ENCODE measurements around the gene ASPRV1.
"Not testable (repeated sequence)": the region's sequence is repeated elsewhere in the genome, so short reads cannot be mapped to it uniquely, and the experiment has no call there.

ASPRV1 gene

DNA sequence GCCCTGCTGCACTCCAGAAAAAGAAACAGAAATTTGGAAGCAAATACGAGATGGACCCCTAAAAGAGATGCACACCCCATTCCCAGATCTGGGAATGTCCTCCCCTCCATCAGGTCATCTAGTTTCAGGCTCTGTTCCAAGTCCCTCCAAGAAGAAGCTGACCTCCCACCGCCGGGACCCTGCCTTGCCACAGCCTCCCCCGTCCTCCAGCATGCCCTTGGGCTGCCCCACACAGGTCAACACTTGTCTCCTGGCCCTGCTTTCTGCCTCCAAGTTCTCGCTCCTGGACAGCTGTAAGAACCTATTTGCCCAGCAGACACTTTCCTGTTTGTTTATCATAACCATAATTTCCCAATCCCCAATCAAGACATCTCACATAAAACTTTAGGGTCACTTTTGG, 2.0 kb downstream of the ASPRV1 start:
- DNase-seq: no peak

DNA sequence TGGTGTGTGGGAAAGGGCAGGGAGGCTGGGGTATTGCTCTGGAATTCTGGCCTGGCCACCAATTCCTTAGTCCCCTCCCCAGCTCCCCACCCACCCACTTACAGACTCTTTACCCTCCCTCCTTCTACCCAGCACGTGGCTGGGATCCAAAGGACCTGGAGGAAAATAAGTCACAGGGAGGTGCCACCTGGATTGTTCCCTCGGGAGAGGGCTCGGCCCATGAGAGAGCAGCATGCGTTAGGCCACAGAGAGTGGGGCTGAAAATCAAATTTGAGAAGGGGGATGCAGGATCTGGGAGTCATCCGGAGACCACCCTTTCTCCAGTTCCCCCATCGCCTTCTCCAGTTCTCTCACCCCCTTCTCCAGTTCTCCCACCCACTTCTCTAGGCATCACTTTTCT, 3.0 kb downstream of the ASPRV1 start:
- no peak for DNase-seq

DNA sequence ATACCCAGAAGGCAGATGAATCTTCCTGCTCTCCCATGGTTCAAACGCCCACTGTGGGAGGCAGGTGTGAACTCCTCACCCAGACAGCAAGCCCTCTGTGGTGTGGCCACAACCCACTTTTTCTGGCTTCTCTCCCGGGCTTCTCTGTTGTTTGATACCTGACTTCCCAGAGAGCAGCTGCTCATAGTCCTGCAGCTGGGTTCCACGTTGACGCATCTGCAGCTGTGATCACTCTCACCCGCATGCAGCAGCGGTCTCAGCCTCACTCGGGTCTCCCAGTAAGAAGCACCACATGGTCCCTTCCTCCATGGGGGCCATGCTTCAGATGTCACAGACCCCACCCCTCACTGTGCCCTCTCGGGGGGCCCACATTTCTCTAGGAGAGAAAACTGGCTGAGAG, 3.5 kb downstream of the ASPRV1 start:
- DNase-seq: no peak

DNA sequence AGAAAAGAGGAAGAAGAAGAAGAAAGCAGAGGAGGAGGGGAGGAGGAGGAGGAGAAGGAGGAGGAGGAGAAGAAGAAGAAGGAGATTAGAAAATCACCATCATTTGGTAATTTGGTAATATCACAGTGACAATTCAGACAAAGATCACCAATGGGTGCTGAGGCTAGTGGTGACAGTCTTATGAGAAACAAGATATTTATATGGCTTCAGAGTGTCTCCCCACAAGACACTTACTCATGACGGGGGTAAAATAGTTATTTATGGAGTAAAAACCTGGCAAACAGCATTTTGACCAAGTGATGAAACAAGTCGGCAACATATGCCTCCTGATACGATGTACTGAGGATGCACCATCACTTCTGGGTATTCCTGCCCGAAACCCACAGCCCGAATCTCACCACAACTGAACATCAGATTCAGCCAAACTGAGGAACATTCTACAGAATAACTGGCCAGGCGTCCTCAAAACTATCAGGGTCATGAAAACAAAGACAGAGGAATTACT, 4.9 kb downstream of the ASPRV1 start:
- no peak for DNase-seq

DNA sequence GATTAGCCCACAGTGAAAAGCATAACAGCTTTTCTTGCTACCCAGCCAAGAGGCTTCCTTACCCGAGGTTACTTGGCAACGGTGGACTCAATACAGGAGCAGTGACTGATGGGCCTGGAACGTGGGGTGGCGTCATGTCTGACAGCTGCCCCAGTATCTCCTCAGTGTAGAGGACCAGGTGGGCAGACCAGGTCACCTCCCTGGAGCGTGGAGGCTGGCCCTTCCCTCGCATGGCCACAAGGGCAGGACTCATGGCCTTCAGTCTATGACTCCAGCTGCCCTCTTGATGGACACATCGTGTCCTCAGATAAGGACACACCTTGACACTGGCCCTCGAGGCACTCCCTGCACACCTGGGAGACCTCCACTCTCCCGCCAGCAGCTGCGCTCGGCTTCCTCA, 6.4 kb downstream of the ASPRV1 start:
- no peak for DNase-seq

DNA sequence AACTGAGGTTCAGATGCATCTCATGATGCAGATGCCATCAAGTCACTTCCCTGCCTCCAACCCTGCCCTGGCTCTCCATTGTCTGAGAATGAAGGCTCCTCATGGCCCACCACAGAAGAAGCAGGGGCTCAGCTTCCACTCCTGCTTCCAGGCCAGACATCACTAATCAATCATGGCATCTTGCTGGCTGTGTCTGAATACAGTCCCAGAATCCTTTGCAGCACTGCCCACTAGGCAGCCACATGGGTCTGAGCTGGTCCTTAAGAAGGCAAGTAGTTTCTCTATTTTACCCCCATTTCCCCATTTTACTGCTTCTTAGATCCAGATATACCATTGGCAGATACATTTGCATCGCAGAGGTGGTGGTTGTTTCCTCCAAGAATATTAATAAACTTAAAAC, 7.3 kb downstream of the ASPRV1 start:
- no peak for DNase-seq

DNA sequence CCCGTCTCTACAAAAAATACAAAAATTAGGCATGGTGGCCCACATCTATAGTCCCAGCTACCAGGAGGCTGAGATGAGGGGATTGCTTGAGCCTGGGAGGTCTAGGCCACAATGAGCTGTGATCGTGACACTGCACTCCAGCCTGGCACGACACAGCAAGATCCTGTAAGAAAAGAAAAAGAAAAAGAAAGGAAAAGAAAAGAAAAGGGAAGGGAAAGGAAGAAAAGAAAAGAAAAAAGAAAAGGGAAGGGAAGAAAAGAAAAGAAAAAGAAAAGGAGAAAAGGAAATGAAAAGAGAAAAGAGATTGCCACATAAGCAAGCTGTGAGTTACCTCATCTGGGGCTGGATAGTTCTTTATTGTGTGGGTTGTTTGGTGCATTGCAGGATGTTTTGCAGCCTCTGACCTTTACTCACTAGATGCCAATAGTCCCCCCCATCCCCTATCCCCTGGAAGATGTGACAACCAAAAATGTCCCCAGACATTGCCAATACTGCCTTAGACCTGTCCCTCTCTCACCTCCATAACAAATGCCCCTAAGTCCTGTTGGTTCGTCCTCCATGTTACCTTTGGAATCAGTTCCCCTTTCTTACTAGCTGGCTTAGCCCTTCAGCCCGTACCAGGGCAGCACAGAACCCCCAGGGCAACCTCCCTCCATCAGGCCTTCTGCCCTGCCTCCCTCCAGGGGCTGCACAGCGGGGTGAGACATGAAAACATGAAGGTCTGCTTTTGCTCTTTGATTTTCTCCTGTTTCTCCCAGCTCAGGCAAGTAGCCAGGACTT, 8.9 kb downstream of the ASPRV1 start:
- DNase-seq: no peak

DNA sequence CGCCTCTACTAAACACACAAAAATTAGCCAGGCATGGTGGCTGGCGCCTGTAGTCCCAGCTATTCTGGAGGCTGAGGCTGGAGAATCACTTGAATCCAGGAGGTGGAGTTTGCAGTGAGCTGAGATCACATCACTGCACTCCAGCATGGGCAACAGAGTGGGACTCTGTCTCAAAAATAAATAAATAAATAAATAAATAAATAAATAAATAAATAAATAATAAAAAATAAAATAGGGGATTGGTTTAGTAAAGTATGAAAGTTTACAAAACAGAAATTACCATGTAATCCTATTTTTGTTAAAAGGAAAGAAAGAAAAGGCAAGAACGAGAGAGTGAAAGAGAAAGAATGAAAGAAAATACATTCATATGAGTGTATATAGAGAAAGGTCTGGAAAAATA, 10.8 kb downstream of the ASPRV1 start:
- not testable (repeated sequence) for DNase-seq

DNA sequence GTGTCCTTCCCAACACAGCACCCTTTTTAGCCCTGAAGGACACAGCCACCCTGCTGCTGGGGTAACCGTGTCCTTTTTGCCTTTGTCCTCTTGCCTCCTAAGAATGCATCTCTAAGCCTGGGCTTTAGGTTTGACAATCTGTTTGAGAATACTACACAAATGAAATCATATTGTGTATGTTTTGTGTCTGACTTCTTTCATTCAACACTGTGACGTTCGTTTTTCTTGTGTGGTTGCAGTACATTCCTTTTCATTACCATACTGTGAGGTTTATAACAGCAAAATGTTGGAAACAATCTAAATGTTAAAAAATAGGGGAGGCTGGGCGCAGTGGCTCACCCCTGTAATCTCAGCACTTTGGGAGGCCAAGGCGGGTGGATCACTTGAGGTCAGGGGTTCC, 11.2 kb downstream of the ASPRV1 start:
- no peak for DNase-seq

DNA sequence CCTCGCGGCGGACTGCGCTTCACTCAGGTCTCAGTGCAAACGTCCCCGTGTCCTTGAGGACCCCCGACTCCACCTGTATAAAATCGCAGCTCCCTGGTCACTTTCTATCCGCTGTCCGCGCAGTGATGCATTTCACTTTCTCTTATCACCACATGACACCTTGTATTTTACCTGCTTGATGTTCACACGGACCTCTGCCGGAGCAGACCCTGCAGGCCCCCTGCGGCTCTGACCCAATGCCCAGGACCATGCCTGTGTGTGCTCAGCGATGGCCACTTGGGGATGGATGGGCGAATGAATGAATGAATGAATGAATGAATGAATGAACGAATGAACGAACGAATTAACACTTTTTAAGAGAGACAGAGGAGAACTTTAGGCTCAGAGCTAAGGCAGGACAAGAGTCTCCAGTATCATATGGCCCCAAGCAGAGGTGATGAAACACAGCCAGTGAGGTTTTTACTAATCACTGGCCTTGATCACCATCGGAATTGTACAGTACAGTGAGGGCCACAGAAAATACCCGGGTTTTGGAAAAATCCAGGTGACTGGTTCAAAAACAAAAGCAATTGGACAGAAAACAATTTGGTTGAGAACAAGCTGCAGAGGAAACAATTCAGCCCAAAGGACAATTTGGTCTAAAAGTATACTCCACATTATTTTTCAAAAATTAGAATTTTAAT, 12.3 kb downstream of the ASPRV1 start:
- DNase-seq: no peak

DNA sequence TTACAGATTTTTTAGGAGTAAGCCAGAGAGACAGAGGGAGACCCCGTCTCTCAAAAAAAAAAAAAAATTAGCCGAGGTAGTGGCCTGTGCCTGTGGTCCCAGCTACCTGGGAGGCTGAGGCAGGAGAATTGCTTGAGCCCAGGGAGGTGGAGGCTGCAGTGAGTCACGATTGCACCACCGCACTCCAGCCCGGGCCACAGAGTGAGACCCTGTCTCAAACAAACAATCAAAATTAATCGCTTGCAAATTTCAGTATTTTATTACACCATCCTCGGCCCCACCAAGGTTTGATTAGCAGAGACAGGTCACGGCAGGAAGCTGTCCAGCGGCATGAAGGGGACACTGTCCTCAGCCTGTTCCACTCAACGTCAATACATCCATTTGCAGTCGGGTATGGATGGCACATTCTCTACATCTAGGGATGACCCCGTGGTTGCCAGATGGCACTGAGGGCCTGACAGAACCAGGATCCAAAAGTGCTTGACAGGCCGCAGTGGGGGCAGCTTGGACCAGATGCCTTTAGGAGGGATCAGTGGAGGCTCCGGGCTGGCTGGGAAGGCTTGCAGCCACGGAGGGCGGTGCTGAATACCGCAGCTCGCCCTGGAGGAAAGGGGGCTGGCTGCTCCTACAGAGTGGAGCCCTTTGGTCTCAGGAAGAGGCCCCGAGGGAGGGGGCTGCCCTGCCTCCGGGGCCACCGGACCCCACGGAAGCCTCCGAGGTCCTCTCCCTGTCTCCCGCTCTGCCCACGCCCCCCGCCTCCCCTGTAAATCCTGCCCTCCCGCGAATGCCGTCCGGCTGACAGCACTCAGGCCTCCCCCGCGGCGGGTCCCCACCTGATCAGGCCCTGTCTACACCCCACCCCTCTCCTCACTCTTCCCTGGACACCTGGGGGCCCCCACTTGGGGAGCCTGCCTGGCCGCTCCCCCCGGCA, 13.1 kb downstream of the ASPRV1 start:
- no peak for DNase-seq

DNA sequence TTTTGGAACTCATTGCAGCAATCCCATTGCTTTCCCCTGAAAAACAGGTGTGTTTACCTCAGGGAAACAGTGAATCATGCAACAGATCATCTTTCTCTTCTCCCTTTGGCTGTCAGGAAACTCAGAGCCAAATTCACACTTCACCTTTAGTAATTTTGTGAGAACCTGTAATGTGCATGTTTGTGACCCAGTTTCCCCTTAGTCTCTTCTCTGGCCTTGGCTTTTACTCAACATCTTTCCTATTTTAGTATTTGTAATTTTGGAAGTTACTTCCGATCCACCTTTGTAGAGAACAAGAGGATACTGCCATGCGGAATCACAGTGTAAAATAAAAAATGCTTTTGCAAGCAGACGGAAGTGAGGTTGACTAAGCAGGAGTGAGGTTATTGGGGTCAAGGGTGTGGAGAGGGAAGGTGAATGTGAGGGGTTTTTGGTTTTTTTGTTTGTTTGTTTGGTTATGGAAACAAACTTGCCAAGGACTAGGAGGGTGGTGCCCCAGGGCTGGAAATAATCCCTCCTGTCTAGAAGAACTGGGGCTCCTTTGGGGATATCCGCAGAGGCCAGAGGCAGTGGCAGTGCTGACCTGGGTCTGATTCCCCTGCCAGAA, 14.0 kb downstream of the ASPRV1 start:
- DNase-seq: no peak

DNA sequence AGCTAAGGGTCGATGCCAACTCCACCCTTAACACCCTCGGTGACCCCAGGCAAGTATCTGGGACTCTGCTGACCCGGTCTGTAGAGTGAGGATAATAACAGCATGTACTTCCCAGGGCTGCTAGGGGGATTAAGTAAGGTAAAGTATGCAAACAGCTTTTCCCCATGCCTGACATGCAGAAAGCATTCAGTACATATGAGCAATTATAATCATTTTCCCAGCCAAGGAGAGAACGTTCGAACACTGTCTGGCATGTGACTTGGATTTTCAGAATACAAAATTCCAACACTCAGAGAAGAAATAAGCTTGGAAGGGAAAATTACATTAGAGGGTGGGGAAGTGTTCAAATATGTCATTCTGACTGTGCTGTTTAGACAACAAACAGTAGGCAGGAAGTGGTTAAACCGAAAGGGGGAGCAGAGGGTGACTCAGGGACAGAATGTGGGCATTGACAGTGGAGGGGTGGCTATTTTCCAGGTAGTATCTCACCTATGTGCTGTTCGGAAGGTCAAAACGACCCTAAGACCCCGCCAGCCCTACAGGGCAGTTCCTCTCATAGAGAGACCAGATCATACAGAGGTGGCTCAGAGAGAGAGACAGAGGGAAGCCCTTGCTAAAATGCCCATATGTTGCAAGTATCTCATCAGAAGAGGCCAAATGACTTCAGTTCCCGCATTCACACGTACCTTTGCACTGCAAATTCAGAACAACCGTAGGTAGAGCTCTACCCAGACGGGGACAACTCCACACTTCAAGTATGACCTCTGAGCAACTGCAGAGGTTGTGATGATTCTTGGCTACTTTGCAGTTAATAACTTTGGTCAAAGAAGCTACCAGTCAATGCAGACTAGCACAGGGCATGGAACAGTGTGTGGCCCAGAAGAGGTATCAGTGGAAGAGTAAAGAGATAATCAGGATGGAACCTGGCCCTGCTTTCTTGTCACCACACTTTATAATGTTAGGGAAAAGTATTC, 14.8 kb downstream of the ASPRV1 start:
- no peak for DNase-seq

DNA sequence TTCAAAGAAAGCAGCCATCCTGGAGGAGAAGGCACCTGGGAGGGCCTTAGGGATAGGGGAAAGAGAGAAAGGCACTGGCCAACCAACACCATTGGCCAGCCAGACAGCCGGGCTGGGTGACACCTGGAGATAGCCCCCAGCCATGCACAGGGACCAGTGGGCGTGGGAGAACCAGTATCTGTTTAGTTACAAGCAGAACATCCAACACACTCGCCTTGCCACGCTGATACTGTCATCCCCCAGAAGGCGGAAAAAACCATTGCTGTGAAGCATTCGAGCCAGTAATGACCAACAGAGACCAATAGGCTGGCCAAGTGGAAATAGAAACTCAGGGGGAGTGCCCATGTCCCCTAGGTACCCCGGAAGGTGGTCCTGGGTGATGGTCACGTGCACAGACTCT, 15.5 kb downstream of the ASPRV1 start:
- DNase-seq: no peak

DNA sequence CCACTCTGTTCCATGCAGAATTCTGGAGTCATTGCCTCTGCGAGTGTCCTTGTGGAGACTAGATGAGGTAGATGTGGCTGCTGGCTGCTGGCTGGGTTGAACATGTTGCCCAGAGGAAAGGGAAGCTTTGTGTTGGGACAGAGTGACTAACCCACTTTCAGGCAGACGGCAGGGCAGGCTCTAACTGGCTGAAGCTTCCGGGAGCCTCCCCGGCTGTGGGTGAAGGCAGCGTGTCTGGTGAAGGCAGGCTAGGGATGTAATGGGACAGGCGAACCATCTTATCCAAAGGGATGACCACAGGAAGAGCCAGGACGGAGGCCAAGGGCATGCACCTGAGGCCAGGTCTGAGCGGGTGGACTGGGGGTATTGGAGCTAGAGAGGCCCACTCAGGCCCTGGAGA, 16.0 kb downstream of the ASPRV1 start:
- no peak for DNase-seq

DNA sequence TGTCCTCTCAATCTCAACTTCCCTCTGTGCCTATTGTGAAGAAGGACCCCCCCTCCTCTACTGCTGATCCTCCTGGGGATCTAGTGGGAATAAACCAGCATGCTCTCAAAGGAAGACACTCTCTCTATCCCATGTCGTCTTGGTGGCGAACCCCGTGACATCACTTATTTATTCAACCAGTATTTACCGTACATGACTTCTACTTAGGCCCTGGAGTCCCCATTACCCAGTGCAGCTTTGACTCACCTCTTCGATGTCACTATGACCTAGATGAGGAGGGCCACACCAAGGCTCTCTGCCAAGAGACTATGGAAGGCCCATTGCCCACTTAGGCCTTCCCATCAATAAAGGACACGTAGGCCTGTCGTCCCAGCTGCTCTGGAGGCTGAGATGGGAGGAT, 16.7 kb downstream of the ASPRV1 start:
- DNase-seq: no peak

DNA sequence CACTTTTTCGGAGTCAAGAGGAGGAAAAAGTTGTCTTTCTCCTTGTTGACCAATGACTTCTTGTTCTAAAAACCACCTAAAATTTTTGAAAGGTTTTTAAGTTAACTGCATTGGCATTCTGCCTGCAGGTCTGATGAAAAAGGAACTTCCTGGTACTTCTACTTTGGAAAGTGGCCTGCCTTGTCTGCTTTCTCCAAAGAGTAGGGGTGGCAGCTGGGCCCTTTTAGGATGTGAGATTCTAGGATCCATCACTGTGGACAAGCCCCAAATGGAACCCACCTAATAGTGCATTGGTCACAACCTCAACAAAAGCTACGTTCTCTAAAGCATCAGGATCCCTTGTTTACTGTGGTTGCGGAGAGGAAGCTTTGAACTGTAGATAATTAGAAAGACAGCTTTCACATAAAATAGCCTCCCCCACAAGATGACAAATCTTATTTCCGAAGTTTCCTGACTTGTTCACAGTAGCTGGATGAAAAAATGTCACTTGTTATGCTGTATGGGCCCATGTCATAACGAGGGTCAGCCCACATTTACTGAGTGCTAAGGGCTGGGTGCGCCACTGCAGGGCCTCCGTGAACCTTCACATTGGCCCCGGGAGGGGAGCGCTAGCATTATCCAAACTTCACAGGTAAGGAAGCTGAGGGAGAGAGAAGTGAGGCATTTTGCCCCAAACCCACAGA, 17.4 kb downstream of the ASPRV1 start:
- DNase-seq: no peak

DNA sequence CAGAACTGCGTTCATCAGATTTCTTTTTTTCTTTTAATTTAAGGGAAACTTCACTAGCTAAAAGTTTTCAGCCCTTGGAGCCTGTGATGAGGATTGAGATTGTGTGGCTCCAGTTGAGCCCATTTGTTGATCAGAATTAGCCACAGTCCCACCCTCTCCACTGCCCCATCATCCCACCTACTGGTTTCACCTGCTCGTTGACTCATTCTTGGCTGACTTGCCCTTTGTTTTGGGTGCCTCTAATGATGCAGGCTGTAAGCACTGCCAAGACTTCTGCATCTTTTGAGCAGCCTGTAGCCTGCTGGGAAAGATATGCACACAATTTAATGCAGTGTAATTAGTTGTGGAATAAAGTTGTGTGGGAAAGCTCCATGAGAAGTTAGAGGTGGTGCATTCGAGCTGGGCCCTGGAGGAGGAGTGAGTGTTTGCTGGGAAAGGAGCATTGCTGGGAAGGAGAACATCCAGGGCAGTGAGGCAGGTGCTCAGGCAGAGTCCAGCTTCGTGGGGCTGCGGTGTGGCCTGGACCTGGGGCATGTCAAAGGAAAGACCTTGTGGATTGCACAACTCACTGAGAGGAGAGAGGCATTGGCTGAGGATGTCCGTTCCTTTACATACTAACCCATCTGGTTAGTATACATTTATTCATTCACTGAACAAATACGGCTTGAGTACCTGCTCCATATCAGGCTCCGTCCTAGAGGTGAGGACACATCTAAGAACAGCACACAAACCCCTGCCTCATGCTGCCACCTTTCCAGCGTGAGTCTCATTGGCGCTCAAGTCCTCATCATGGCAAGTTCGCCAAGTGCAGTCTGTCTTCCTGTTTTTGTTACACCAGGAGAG, 18.2 kb downstream of the ASPRV1 start:
- no peak for DNase-seq

DNA sequence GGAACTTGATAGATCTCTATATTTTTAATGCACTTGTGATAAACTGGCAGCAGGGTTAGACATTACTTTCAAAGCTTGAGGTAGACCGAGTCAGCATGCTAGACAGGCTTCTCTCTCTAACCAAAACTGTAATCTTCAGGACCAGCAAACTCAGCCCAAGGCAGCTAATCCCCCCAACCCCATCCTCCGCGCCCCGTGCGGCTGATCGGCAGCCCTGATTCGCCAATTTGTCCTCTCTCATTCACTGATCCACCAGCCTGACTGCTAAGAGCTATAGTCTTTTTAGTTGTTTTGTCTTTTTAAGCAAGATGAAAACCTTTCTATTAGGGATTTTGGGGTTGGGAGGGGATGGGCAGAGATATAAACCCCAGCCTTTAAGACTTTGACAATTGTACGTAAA, 20.7 kb downstream of the ASPRV1 start:
- DNase-seq: no peak

DNA sequence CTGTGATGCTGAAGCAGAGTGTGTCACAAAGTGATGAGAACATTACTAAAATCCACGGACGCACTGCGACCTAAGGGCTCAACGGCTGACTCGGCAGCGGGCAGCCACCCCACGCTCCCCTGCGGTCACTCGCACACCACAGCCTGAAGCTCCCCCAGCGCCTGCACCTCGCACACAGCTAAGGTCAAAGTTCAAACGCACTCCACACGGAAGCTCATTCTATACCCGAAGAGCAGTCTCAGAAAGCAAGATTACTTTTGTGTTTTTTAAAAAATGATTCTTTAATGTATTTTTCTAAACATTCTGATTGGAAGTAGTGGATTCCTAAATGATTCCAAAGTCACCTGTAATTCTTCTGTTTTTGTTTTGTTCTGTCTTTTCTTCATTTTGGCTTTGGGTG, 21.7 kb downstream of the ASPRV1 start:
- no peak for DNase-seq
